Measurements from ENCODE around the gene KLHL3. TPM values are rescaled to one million over a fixed set of nuclear protein-coding genes. Genes with fewer than 3 reads are reported as not detected.

The KLHL3 gene
- total RNA-seq, 1 donor from 2014 or later: 5.4 TPM

DNA sequence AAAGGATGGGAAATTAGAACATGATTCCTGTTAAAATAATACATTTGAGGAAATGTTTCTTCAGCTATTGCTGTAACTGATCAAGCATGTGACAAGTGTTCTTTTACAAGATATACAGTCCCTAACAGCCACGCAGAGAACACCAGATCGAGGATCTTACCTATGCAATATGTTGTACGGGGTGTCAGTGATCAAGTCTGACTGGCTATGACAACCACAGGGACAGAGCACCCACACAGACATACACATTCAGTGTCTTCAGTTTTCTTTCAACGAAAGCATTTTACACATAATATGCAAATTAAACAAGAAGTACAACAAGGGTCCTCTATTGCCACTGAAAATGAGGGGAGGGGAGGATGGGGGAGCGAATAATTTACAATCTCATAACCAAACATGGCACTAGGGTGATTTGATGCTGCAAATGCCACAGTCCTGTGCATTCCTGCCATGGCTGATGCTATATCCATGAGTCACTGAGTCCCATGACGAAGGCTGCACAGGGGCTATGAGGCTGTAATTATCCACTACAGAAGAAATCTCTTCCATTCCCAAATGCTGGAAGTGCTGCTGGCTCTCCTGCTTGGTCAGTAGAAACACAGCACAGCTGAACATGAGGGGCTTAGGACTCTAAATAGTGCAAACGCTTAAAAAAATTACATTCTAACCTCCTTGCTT is 118.2 kb downstream of the KLHL3 start:
- intact Hi-C loops (cut with micrococcal nuclease): no loop called here

DNA sequence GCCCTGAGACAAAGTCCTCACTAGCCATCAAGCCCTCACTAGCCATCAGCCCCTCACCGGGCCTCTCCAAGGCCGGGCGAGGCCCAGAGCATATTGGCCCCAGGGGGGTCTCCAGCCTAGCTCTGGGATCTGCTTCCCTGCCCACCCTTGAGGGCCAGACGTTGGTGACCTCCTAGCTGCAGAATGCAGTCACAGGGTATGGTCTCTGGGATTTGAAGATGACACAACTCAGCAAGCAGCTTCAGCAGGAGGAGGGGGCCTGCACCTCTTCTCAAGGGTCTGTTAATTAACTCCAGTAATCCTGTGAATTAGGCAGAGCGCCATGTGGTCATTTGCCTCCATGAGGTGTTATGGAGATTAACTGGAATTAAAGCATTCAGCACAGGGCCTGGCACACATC is 119.8 kb downstream of the KLHL3 start:
- intact Hi-C loops (cut with micrococcal nuclease): no loop called here

DNA sequence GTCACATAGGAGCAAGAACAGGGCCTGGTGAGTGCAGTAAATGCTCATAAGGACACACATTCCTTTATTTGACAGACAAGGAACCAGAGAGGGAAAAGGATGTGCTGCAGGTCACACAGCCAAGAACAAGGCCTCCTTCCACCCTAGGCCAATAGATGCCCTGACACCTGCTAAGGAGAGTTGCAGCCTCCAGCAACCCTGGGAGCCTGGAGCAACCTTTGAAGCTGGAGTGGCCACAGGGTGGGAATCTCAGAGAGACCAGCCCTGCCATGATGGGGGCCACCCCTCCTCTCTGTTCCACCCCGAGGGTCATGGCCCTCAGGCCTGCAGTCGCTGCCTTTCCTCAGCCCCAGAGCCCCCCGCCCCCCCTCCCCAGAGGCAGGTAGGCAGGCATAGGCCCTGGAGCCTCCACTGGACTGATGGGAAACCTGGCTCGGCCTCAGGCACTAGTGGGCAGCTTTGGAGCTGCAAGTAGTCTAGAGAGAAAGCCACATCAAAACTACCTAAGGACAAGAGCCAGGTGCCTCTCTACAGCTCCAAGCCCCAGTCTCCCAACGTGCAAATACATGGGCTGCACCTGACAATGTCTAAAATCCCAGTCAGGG is 120.6 kb downstream of the KLHL3 start:
- intact Hi-C loops (cut with micrococcal nuclease): no loop called here

DNA sequence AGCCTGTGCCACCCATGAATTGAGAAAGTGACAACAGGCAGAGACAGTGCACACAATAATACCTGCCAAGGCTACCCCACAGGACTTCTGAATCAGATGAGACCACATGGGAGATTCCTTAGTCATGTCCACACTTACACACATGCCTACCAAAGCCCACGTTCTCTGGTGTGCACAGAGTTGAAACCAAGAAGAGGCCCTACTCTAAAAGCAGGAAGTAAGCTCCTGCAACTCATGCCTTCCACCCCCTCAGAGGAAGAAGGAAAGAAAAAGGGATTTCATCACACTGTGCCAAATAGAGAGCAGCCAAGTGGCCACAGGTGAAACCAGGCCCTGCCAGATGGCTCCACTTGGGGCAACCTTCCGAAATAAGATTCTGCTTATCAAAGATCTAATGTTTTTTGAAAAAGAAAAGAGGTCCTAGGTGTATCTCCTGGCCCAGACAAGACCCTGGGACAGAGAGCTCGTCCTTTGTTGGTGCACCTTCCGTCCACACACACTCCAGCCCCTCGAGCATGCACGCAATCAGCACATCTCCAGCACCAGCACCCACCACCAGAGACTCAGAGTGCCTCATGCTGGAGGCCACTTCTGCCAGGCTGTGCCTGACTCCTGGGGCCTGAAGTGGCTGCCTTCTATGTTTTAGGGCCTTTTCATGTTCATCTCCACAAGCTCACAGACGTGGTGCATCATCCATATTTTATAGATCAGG is 122.2 kb downstream of the KLHL3 start:
- intact Hi-C loops (cut with micrococcal nuclease): no loop called here

DNA sequence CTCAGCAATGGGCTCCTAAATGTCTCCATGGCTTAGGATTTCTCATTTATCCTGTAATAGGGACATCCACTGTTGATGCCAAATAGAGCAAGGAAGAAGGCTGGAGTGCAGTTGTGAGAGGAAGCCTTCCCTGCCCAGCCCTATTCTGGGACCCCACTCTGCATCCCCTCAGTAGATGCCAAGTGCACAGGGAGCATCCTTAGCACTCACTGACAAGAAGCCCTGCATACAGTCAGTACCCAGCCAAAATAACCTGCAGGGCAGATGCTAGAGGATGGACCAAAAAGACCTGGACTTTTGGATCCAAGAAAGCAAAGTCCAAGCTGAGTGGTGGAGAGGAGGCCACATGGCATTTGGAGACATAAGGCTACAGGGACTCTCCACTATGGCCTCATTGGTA is 123.3 kb downstream of the KLHL3 start:
- intact Hi-C loops (cut with micrococcal nuclease): no loop called here

DNA sequence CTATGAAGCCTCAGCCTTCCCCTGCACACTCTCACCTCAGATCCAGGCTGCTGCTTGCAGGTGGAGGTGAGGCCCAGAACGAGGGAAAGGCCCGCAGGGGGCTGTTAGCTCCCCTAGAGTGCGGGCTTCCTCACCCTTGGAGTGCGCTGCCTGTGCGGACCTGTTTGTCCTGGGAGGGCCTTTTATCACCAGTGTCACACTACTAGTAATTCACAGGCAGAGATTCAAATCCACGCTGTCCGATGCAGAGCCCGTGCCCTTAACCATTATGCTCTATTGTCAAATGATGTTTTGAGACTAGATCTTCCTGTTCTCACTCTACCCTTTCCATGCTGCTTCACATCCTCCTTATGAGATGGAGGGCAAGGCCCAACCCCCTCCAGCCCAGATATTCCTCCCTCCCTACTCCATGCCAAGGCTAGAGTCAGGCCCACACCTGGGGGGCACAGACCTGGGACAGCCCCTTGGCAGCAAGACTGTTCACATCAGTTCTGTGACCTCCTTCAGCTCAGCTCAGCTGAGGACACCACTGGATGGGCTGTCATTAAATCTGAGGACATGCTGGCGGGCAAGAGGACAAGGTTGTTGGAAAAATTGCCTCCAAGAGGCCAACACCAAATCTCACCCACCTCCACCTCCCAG is 124.0 kb downstream of the KLHL3 start:
- intact Hi-C loops (cut with micrococcal nuclease): no loop called here

DNA sequence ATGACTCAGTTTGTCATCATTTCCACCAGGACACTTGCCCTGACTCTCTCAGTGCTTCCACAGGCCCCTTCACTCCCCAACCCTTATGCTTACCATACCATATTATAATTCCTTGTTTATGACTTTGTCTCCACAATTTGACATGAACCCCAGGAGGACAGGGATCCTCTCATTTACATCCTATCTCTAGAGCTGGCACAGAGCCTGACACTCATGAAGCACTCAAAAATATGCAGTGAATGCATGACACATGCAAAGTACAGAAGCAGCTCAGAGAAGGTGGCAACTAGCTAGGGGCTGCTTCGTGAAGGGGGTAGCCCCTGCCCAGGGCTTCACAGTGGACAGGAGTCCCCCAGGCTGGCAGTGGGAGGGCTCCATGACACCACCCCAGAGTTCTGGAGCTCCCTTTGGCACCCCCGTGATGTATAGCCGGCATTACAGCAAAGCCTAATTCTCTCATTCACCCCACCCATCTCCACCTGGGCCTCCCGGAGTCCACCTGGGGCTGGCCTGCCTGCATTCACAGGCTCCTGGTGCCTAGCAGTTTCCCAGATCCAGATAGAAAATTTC is 124.8 kb downstream of the KLHL3 start:
- intact Hi-C loops (cut with micrococcal nuclease): no loop called here

DNA sequence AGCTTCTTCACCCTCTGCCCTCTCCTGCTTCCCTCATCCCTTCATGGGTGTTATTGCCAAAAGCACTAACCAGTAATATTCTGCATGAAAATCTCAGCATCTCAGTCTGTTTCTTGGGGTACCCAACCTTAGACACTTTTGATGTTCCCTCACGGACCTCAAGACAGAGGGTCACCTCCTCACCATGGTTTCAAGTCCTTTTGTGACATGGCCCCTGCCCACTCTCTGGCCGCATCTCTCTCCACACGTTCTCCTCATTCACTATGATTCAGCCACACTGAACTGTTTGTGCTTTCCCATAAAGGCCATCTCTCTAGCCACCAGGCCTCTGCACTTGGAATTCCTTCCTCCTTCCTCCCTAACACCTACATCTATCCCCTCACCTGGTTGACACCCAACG is 125.3 kb downstream of the KLHL3 start:
- intact Hi-C loops (cut with micrococcal nuclease): no loop called here

DNA sequence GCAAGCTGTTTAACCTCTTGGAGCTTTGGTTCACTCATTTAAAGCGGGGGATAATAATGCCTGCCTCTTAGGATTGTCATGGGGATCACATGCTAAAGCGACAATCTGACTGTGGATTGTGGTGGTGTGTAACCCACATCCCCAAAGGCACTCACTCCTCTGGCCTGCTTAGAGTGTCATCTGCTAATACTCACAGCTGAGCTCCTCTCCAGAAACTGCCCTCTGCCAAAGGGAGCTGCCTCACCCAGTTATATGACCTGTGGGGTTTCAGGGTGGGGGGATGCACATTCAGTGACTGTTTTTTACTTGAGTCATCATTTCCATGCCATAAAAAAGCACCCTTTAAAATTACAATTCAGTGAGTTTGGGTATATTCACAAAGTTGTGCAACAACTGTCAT is 126.8 kb downstream of the KLHL3 start:
- intact Hi-C loops (cut with micrococcal nuclease): no loop called here

DNA sequence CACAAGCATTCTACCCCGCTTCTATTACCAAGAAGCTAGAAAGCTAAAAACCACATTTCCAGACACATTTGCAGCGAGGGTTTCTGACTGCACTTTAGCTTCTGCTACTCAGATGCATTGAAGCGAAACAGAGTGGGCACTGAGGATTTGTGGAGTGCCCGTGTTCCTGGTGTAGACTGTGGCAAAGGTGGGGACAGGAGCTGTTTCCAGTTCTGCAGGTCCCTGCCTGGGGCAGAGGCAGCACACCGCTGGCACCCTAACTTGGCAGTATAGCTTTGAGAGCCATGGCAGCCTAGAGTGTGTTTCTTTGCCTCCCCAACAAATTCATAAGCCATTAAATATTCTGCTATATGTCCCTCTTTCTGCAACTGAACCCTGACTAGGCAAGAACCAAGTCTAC is 128.1 kb downstream of the KLHL3 start:
- intact Hi-C loops (cut with micrococcal nuclease): no loop called here

DNA sequence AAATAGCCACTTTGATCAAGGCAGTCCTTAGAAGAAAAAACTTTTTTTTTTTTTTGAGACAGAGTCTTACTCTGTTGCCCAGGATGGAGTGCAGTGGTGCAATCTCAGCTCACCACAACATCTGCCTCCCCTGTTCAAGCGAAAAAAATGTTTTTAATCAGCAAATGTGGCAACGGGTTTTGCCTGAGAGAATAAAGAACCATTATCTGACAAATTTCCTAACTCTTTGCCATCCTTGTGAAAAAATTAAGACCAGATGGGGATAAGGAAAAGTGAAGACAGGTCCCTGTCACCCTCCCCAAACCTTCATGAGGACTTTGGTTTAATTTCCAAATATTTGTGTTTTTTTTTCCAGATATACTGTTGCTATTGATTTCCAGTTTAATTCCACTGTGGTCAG is 129.5 kb downstream of the KLHL3 start:
- intact Hi-C loops (cut with micrococcal nuclease): no loop called here

DNA sequence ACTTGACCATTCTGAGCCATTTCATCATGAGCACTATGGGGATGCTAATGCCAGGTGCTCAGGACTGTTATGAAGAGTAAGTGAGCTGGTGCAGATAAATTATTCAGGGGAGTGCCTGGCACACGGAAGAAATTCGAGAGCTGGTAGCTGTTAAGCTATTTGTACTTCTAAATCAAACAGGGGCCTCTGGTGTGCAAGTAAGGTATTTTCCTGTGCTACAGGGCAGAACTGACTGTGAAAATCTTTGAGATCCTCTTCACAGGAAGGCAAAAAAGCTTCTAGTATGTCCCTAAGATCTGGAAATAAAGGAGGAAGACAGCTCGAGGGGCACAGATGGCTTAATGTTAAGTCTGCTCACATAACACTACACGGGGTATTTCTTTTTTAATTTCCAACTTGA is 130.5 kb downstream of the KLHL3 start:
- intact Hi-C loops (cut with micrococcal nuclease): no loop called here

DNA sequence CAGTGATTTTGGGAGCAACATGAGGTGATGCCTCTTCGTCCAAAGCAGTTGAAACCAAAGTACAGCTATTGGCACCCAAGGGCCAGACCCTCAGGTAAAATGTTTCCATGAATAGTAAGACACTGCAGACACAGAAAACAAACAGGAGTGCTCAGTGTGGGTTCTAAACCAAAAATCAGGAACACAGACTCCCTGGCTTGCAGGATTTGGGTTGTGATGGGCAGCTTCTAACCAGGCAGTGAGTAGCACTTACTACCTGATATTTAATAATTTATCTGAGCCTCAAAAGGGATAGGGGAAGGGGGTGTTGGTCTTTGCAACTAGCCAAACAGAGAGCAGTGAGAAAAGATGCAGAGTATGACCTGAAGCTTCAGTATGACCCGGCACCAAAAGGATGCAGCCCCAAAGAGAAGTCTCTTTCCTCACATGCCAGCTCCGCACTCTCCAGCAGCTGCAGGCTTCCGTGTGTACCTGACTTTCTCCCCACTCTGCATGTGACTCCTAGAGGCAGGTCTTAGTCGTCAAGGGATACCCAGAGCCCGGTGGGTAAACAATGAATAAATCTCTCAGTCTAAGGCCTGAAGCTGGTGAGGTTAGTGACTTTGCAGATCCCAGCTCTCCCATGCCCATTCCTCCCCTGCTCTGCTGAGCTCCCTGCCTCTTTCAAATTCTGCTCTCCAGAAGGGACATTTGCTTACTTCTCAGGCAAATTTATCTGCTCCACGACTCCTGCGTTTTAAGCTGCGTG is 131.4 kb downstream of the KLHL3 start:
- intact Hi-C loops (cut with micrococcal nuclease): no loop called here

DNA sequence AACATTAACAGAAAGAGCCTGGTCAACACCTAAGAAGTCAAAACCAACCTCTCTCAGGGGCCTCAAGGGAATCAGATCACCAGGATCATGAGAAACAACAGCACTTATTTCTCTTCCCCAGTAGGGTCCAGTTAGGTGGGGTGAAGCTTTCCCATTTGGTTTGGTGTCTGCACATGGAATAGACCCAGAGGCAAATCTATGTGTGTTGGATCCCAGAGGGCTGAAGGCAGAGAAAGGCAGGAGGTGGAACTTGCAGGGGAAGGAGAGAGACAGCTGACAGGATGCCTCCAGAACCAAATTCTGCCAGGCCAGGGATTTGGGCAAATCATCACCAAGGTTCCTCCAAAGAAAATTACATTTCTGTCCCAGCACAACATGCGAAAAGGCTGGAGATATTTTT is 132.0 kb downstream of the KLHL3 start:
- intact Hi-C loops (cut with micrococcal nuclease): no loop called here

DNA sequence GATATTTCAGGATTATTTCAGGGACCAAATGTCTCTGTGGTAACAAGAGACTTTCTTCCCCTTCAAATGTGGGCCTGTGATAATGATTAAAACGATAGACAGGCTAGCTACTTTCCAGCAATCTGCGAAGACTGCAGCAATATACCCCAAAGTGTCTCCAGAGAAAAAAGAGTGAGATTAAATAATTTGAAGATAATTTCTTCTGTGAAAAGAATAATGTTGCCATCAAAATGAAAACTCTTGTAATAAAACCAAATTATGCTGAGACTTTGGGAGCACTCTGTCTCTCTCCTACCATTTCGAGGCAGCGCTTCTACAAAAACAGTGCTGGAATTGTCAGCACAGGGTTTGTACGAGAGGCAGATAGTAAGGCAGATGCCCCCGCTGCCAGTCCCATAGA is 132.5 kb downstream of the KLHL3 start:
- intact Hi-C loops (cut with micrococcal nuclease): no loop called here

DNA sequence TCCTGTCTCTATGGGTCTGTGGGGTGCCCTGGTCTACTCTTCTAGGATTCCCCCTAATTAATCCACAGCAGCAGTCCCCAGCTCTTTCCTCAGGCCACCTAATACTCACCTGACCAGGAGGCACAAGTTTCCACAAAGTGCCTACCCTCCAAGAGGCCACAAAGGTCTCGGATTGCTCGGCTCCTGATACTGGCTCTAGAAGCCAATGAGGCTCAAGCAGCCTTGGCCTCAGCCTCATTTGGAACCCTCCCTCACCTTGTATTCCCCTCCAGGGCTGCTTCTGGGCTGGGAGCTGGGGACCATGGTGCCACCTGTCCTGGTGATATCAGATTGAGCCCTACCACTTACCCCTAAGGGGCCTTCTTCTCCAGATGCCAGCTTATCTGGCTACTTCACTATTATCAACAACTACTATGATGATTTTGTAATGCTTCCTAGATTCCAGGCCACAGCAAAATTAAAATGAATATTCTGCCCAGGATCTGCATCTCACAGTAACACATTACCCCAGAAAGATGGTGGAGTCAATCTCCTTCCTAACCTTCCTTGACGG is 133.1 kb downstream of the KLHL3 start:
- intact Hi-C loops (cut with micrococcal nuclease): no loop called here

DNA sequence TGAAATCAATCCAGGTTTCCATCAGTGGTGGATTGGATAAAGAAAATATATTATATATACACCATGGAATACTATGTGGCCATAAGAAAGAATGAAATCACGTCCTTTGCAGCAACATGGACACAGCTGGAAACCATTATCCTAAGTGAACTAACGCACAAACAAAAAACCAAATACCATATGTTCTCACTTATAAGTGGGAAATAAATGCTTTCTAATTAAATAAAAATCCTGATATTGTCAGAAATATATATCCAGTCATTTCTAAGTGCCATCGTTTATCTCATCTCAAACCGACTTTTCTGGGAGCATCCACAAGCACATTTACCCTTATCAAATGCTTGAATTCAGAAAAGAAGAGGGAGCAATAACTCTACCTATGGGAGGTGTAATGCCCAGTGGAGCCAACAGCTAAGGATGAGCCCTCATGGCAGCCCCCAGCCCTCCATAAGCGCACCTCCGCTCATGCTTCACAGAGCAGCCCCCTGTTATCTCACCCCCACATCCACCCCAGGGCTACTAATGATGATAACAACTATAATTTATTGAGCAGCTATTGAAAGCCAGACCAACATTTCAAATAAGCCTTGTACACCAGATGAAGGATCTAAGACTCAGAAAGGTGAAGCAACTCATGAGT is 135.0 kb downstream of the KLHL3 start:
- intact Hi-C loops (cut with micrococcal nuclease): no loop called here

DNA sequence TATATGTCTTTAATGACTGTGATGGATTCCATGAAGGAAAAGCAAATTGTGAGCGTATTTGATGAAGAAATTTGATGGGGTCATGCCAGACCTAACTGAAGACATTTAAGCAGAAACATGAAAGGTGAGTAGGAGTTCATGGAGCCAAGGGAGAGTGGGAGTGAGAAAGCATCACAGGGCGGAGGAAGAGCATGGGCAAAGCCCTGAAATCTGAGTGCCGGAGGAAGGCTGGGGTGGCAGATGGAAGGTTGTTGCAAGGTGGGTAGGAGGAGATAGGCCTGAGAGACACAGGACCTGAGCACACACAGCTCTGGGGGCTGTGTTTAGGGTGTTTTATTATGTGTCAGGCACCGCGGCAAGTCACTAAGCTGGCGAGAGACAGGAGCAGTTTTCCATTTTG is 136.4 kb downstream of the KLHL3 start:
- intact Hi-C loops (cut with micrococcal nuclease): no loop called here

DNA sequence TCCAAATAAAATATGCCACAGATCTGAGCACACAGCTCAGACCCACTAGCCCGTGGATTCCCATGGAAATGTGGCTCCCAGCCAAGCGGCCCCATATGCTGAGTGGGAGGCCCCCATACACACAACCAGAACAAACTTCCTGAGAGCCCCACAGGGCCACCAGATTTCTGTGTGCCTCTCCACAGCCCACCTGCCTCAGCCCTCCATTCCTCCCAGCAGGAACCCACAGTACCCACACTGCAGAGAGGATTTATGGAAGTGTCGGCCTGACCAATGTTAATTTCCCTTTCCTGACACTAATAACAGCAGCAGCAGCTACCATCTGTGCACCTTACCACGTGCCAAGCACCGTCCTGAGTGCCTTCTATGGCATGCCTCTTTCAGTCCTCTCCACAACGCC is 137.5 kb downstream of the KLHL3 start:
- intact Hi-C loops (cut with micrococcal nuclease): no loop called here

DNA sequence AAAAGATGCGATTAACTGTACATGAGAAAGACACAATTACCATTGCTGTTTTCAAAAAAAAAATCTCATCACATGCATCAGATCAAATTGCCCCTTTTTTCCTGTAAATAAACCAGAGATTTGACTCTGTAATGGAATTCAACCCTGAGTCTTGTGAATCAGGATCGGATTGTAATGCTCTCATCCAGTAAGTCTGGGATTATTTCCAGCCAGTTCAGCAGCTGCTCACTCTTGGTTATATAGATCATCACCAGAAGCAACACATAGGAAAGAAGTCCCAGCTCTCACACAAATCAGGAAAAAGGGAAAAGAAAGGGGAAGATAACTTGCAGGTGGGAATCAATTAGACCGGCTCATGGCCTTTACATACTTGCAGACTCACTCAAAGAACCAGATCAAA is 138.9 kb downstream of the KLHL3 start:
- intact Hi-C loops (cut with micrococcal nuclease): no loop called here

Measured in T-helper 2 cell treated with Interferon-gamma antibody and Interleukin-4, amounts not matched to agents 100 ng/mL and 5 ng/mL, for 36 hours (primary cell).